Adipocyte (in vitro differentiated cells): Measurements from ENCODE around the gene R3HDM4.

Experiments used
- DNase-seq: peaks from one replicate; pipeline ENCODE4 v3.0.0-alpha.2; 2015; ENCODE audit warnings: low read depth
- H3K27me3 ChIP-seq: replicated peaks from 2 replicates; pipeline ENCODE4 v1.7.0; 2013; ENCODE audit warnings: mild to moderate bottlenecking, low read length, moderate library complexity; ENCODE audit not compliant: control insufficient read depth, insufficient read depth
- H3K36me3 ChIP-seq: 2 replicates; pipeline ENCODE4 v1.7.0; 2013; ENCODE audit warnings: low read length, mild to moderate bottlenecking, moderate library complexity; ENCODE audit not compliant: control insufficient read depth, insufficient read depth, severe bottlenecking
- H3K4me1 ChIP-seq: 2 replicates; pipeline ENCODE4 v1.7.0; 2013; ENCODE audit warnings: mild to moderate bottlenecking, low read length, moderate library complexity; ENCODE audit not compliant: control insufficient read depth, insufficient read depth
- H3K4me3 ChIP-seq: 2 replicates; pipeline ENCODE4 v1.7.0; 2013; ENCODE audit warnings: mild to moderate bottlenecking, low read length, moderate library complexity
- H3K9ac ChIP-seq: 2 replicates; pipeline ENCODE4 v1.7.0; 2013; ENCODE audit warnings: mild to moderate bottlenecking, low read length, moderate library complexity
- H3K9me3 ChIP-seq: 2 replicates; pipeline ENCODE4 v1.7.0; 2013; ENCODE audit warnings: mild to moderate bottlenecking, low read length, moderate library complexity; ENCODE audit not compliant: control insufficient read depth

The R3HDM4 gene

DNA sequence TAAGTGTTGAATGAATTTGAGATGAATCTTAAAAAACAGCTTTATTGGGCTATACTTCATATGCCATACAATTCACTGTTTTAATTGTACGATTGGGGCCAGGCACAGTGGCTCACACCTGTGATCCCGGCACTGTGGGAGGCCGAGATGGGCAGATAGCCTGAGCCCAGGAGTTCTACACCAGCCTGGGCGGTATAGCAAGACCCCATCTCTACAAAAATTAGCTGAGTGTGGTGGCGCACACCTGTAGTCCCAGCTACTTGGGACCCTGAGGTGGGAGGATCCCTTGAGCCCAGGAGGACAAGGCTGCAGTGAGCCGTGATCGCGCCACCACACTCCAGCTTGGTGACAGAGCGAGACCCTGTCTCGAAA is 23.1 kb upstream of the R3HDM4 start:
- Histone ChIP-seq H3K9me3 (no peaks in the 10 kb centered on the region), H3K27me3 (no peaks in the 10 kb centered on the region), H3K4me3 (no peak overlapping the region), H3K9ac (no peak overlapping the region), H3K4me1 (peaks cover 32% of the 10 kb centered on the region), H3K36me3 (peaks cover 33% of the 10 kb centered on the region)
- no peak for DNase-seq

DNA sequence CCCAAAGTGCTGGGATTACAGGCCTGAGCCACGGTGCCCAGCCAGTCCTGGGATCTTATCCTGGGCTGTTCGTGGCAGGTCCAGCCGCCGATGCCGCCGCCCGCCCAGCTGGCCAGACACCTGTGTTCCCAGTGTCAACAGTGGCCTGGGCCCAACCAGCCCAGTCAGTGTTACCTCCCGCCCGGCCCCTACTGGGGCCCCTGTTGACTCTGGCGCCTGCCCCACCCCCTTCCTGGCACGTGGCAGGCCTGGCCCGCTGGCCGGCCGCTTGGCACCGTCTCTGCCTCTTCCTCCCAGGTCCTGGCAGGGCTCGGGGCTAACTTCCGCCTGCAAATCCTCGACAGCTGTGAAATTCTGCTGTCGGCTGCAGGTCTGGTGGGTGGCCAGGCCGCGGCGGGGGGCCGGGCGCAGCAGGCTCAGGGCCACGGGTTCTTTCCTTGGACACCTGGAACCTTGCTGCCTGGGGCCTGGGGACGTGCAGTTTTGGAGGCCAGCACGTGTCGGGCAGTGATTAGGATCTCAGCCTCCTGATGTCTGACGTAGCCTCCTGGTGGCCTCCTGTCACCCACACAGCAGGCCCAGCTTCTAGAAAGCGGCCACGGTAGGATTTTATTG is 22.0 kb upstream of the R3HDM4 start:
- peaks cover 32% of the 10 kb centered on the region for H3K4me1 ChIP-seq
- no peaks in the 10 kb centered on the region for H3K9me3 ChIP-seq
- no peaks in the 10 kb centered on the region for H3K27me3 ChIP-seq
- H3K36me3 ChIP-seq: peaks cover 39% of the 10 kb centered on the region
- peak overlapping the region; percentile 8 for H3K9ac ChIP-seq
- no peak for DNase-seq
- H3K4me3 ChIP-seq: no peak overlapping the region

GRCh38 chr19:934197-934840 is 21.3 kb upstream of the R3HDM4 start:
- peaks cover 38% of the 10 kb centered on the region for H3K36me3 ChIP-seq
- peaks cover 32% of the 10 kb centered on the region for H3K4me1 ChIP-seq
- no peak for DNase-seq
- peak overlapping the region; percentile 68 for H3K9ac ChIP-seq
- H3K4me3 ChIP-seq: no peak overlapping the region
- no peaks in the 10 kb centered on the region for H3K27me3 ChIP-seq
- H3K9me3 ChIP-seq: no peaks in the 10 kb centered on the region

- Histone ChIP-seq H3K9me3 (no peaks in the 10 kb centered on the region), H3K4me1 (peaks cover 37% of the 10 kb centered on the region), H3K27me3 (no peaks in the 10 kb centered on the region), H3K36me3 (peaks cover 35% of the 10 kb centered on the region), H3K4me3 (peak overlapping the region; percentile 41), H3K9ac (peak overlapping the region; percentile 68)
- DNase-seq: no peak
Observed at GRCh38 chr19:933553-933882, 20.5 kb upstream of the R3HDM4 start.

GRCh38 chr19:932648-933552 is 19.9 kb upstream of the R3HDM4 start:
- no peaks in the 10 kb centered on the region for H3K9me3 ChIP-seq
- peaks cover 41% of the 10 kb centered on the region for H3K4me1 ChIP-seq
- H3K27me3 ChIP-seq: no peaks in the 10 kb centered on the region
- DNase-seq: peak; percentile 98
- H3K4me3 ChIP-seq: peak overlapping the region; percentile 59
- peaks cover 29% of the 10 kb centered on the region for H3K36me3 ChIP-seq
- peak overlapping the region; percentile 68 for H3K9ac ChIP-seq

- H3K4me3 ChIP-seq: no peak overlapping the region
- H3K36me3 ChIP-seq: peaks cover 24% of the 10 kb centered on the region
- no peaks in the 10 kb centered on the region for H3K27me3 ChIP-seq
- H3K9me3 ChIP-seq: no peaks in the 10 kb centered on the region
- peaks cover 43% of the 10 kb centered on the region for H3K4me1 ChIP-seq
- H3K9ac ChIP-seq: no peak overlapping the region
- DNase-seq: no peak
Observed at GRCh38 chr19:931860-932647, 19.0 kb upstream of the R3HDM4 start.

- Histone ChIP-seq H3K36me3 (peaks cover 18% of the 10 kb centered on the region), H3K4me3 (no peak overlapping the region), H3K9me3 (no peaks in the 10 kb centered on the region), H3K4me1 (peaks cover 38% of the 10 kb centered on the region), H3K27me3 (no peaks in the 10 kb centered on the region), H3K9ac (no peak overlapping the region)
- DNase-seq: no peak
Observed at GRCh38 chr19:929891-930258, 16.9 kb upstream of the R3HDM4 start.

DNA sequence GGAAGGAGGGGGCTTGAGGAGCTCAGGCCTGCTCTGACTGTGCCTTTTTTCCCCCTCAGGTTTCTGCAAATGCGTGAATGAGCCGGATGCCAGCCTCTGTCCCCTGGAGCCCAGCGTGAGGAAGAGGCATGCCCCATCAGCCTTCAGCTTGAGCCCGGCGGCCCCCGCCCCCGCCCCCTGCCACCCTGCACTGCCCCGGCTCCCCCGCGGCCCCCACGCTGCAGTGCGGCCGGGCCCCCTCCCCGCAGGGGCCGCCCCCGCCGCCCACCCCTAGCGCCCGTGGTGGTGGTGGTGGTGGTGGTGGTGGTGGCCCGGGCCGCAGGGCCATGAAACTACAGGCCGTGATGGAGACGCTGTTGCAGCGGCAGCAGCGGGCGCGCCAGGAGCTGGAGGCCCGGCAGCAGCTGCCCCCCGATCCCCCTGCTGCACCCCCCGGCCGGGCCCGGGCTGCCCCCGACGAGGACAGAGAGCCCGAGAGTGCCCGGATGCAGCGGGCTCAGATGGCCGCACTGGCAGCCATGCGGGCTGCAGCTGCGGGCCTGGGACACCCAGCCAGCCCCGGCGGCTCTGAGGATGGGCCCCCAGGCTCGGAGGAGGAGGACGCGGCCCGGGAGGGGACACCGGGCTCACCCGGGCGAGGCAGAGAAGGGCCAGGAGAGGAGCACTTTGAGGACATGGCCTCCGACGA is 16.3 kb upstream of the R3HDM4 start:
- Histone ChIP-seq H3K4me3 (no peak overlapping the region), H3K9me3 (no peaks in the 10 kb centered on the region), H3K9ac (no peak overlapping the region), H3K36me3 (peaks cover 18% of the 10 kb centered on the region), H3K4me1 (peaks cover 37% of the 10 kb centered on the region), H3K27me3 (no peaks in the 10 kb centered on the region)
- DNase-seq: no peak

- H3K4me1 ChIP-seq: peaks cover 30% of the 10 kb centered on the region
- peak overlapping the region; percentile 91 for H3K4me3 ChIP-seq
- peaks cover 18% of the 10 kb centered on the region for H3K36me3 ChIP-seq
- H3K9ac ChIP-seq: no peak overlapping the region
- no peaks in the 10 kb centered on the region for H3K27me3 ChIP-seq
- peak; percentile 47 for DNase-seq
- H3K9me3 ChIP-seq: no peaks in the 10 kb centered on the region
Observed at GRCh38 chr19:928471-929202, 15.6 kb upstream of the R3HDM4 start.

GRCh38 chr19:927780-928401 is 14.9 kb upstream of the R3HDM4 start:
- peaks cover 18% of the 10 kb centered on the region for H3K36me3 ChIP-seq
- peaks cover 23% of the 10 kb centered on the region for H3K4me1 ChIP-seq
- peak; percentile 14 for DNase-seq
- no peaks in the 10 kb centered on the region for H3K9me3 ChIP-seq
- peak overlapping the region; percentile 91 for H3K4me3 ChIP-seq
- H3K9ac ChIP-seq: peak overlapping the region; percentile 97
- H3K27me3 ChIP-seq: no peaks in the 10 kb centered on the region
